Type B pancreatic cell (in vitro differentiated cells): ENCODE measurements around the gene MYL5. TPM values are rescaled to one million over a fixed set of nuclear protein-coding genes. Genes with fewer than 3 reads are reported as not detected.

Source experiments
- DNase-seq: peaks from one replicate; pipeline ENCODE4 v3.0.0; 2021; ENCODE audit warnings: mixed read lengths; ENCODE audit not compliant: unreplicated experiment; ENCODE audit errors: extremely low spot score
- H3K27ac Mint-ChIP-seq: 2 replicates; pipeline ENCODE4 v1.8.0; 2021; ENCODE audit warnings: mild to moderate bottlenecking, mixed read lengths
- H3K27me3 Mint-ChIP-seq: 2 replicates; pipeline ENCODE4 v1.8.0; 2021; ENCODE audit warnings: mixed read lengths
- H3K36me3 Mint-ChIP-seq: 2 replicates; pipeline ENCODE4 v1.8.0; 2021; ENCODE audit warnings: mixed read lengths
- H3K4me1 Mint-ChIP-seq: one replicate; pipeline ENCODE4 v1.8.0; 2021; ENCODE audit warnings: mixed read lengths; ENCODE audit not compliant: unreplicated experiment
- H3K4me3 Mint-ChIP-seq: 2 replicates; pipeline ENCODE4 v1.8.0; 2021; ENCODE audit warnings: mild to moderate bottlenecking, mixed read lengths
- H3K9me3 Mint-ChIP-seq: 2 replicates; pipeline ENCODE4 v1.8.0; 2021; ENCODE audit warnings: mixed read lengths
- CTCF ChIP-seq: fragments of 200-600 bp; sonication (generic); conservative IDR thresholded peaks from 2 replicates; pipeline ENCODE4 v1.5.0; 2021; ENCODE audit warnings: antibody characterized with exemption, mild to moderate bottlenecking
- total RNA-seq: library from RNA; stranded (reverse); gene quantifications from 2 replicates; pipeline ENCODE4 v1.2.1, GENCODE V29; 2021; ENCODE audit warnings: low replicate concordance

The MYL5 gene
- total RNA-seq, 1 donor from 2014 or later, result 20.2 TPM

GRCh38 chr4:646460-646859 lies 27.9 kb upstream of the MYL5 start:
- TF ChIP-seq CTCF, result no peak
- Mint-ChIP-seq H3K9me3 (no peaks in the 10 kb centered on the region), H3K4me1 (peaks cover 6% of the 10 kb centered on the region), H3K4me3 (no peak overlapping the region), H3K36me3 (no peaks in the 10 kb centered on the region), H3K27me3 (peaks cover 3% of the 10 kb centered on the region), H3K27ac (no peak overlapping the region)
- DNase-seq, result no peak

GRCh38 chr4:647481-647880 lies 26.9 kb upstream of the MYL5 start:
- no peak for TF ChIP-seq CTCF
- DNase-seq, result no peak

GRCh38 chr4:648579-649292 lies 25.6 kb upstream of the MYL5 start:
- no peaks in the 10 kb centered on the region for H3K36me3 Mint-ChIP-seq
- DNase-seq, result no peak
- no peak overlapping the region for H3K27ac Mint-ChIP-seq
- H3K4me3 Mint-ChIP-seq, result no peak overlapping the region
- H3K27me3 Mint-ChIP-seq, result no peaks in the 10 kb centered on the region
- no peak for TF ChIP-seq CTCF
- H3K9me3 Mint-ChIP-seq, result no peaks in the 10 kb centered on the region
- H3K4me1 Mint-ChIP-seq, result peaks cover 6% of the 10 kb centered on the region

More at GRCh38 chr4:647481-647880, 26.9 kb upstream of the MYL5 start:
- Mint-ChIP-seq H3K36me3 (no peaks in the 10 kb centered on the region), H3K27ac (no peak overlapping the region), H3K4me3 (no peak overlapping the region), H3K27me3 (peaks cover 3% of the 10 kb centered on the region), H3K9me3 (no peaks in the 10 kb centered on the region), H3K4me1 (peaks cover 6% of the 10 kb centered on the region)

GRCh38 chr4:649293-649625 lies 25.1 kb upstream of the MYL5 start:
- no peak for DNase-seq
- Mint-ChIP-seq H3K27ac (no peak overlapping the region), H3K9me3 (no peaks in the 10 kb centered on the region), H3K27me3 (no peaks in the 10 kb centered on the region), H3K4me3 (no peak overlapping the region), H3K4me1 (peaks cover 6% of the 10 kb centered on the region), H3K36me3 (no peaks in the 10 kb centered on the region)
- TF ChIP-seq CTCF, result no peak

GRCh38 chr4:649751-650310 lies 24.5 kb upstream of the MYL5 start:
- H3K9me3 Mint-ChIP-seq, result no peaks in the 10 kb centered on the region
- no peaks in the 10 kb centered on the region for H3K36me3 Mint-ChIP-seq
- TF ChIP-seq CTCF, result no peak
- H3K4me1 Mint-ChIP-seq, result peaks cover 6% of the 10 kb centered on the region
- no peak overlapping the region for H3K27ac Mint-ChIP-seq
- no peak overlapping the region for H3K4me3 Mint-ChIP-seq
- H3K27me3 Mint-ChIP-seq, result no peaks in the 10 kb centered on the region
- no peak for DNase-seq
